Keratinocyte (primary cell): ENCODE results near the gene GATA2.

Experiments
- EZH2 ChIP-seq: IDR thresholded peaks from one replicate; pipeline ENCODE4 v1.6.1; 2012; ENCODE audit warnings: inconsistent platforms, mild to moderate bottlenecking, low read length, moderate library complexity
- TF ChIP-seq, protein P1 (sequence below), 3 experiments: IDR thresholded peaks in 1 of 3; conservative IDR thresholded peaks in 1 of 3; optimal IDR thresholded peaks in 1 of 3; 2 replicates in 2 of 3; 3 replicates in 1 of 3; pipeline versions ENCODE3 to v1.5.1; 2011; ENCODE audit warnings: low read length in 3 of 3, mild to moderate bottlenecking in 3 of 3, moderate library complexity in 2 of 3, control low read depth in 1 of 3, inconsistent platforms in 1 of 3; ENCODE audit not compliant: insufficient read depth in 2 of 3; ENCODE audit errors: extremely low read depth in 1 of 3

DNA sequence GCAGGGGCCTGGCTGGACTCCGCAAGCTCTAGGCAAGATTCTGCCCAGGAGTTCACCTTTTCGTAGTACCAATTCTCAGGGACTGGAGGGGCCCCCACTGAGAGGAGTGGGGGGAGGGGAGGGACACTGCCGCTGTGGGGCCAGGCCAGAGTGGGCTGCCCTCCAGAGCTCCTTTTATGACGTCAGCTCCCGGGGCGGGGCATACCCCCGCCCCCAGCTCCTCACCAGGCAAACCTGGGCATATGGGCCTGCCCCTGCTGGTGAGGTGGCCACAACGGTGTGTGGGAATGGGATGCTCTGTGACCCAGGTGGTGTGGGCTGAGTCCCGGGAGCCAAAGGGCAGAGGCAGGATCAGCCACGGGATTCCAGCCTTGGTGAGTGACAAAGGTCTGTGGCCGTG is 29.6 kb downstream of the GATA2 start:
- TF ChIP-seq, protein P1, sequence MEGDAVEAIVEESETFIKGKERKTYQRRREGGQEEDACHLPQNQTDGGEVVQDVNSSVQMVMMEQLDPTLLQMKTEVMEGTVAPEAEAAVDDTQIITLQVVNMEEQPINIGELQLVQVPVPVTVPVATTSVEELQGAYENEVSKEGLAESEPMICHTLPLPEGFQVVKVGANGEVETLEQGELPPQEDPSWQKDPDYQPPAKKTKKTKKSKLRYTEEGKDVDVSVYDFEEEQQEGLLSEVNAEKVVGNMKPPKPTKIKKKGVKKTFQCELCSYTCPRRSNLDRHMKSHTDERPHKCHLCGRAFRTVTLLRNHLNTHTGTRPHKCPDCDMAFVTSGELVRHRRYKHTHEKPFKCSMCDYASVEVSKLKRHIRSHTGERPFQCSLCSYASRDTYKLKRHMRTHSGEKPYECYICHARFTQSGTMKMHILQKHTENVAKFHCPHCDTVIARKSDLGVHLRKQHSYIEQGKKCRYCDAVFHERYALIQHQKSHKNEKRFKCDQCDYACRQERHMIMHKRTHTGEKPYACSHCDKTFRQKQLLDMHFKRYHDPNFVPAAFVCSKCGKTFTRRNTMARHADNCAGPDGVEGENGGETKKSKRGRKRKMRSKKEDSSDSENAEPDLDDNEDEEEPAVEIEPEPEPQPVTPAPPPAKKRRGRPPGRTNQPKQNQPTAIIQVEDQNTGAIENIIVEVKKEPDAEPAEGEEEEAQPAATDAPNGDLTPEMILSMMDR (optimal IDR thresholded peaks at IDR 0.05 in 1 of 3, IDR thresholded peaks at IDR 0.05 in 1 of 3, conservative IDR thresholded peaks at IDR 0.05 in 1 of 3; ENCODE audit: extremely low read depth in 1 of 3, insufficient read depth in 2 of 3, low read length in 3 of 3): no peak
- no peak for TF ChIP-seq EZH2
